HCT116 (cell line): ENCODE data around the gene ANTXR2. TPM values are rescaled to one million over a fixed set of nuclear protein-coding genes. Genes with fewer than 3 reads are reported as not detected.
"Not testable (repeated sequence)": the region's sequence is repeated elsewhere in the genome, so short reads cannot be mapped to it uniquely, and the experiment has no call there.

Experiments
- ATAC-seq: fragments of 200-7000 bp; cut with Tn5 transposase; 2 replicates; pipeline ENCODE4 v1.9.1; 2020; ENCODE audit warnings: mild to moderate bottlenecking, moderate library complexity
- Bru-seq: library from RNA; stranded (reverse); fragments of 400-500 nt; gene quantifications from one replicate; lab custom pipeline; 2021; lab: Mats Ljungman, UMichigan
- BruChase-seq, 2 experiments: library from RNA; stranded (reverse); fragments of 400-500 nt; gene quantifications; one replicate each; lab custom pipeline; 2021; lab: Mats Ljungman, UMichigan
- BruUV-seq: library from RNA; stranded (reverse); fragments of 400-500 nt; replicated peaks from 2 replicates; lab custom pipeline; 2021; lab: Mats Ljungman, UMichigan
- CTCF ChIA-PET: fragments of 300-600 bp; sonication (Branson Sonifier 250); formaldehyde crosslinking; loops from one replicate; lab custom pipeline; 2021; ENCODE audit warnings: antibody characterized with exemption; lab: Charles Lee
- POLR2A ChIA-PET: fragments of 300-600, 350-600 bp; sonication (Branson Sonifier 250); formaldehyde crosslinking; loops from one replicate; lab custom pipeline; 2021; ENCODE audit warnings: antibody characterized with exemption; lab: Charles Lee
- RAD21 ChIA-PET, 2 experiments: fragments of 300-600 bp; sonication (Branson Sonifier 250); formaldehyde crosslinking; loops; one replicate each; lab custom pipeline; 2023; ENCODE audit warnings: low total read pairs in 2 of 2; ENCODE audit not compliant: uncharacterized antibody in 2 of 2, unreplicated experiment in 2 of 2, low non-redundant PET in 1 of 2; lab: Charles Lee
- DNase-seq: peaks from one replicate; pipeline ENCODE4 v3.0.0-alpha.2; 2010; ENCODE audit warnings: low read depth, low spot score
- H2AFZ ChIP-seq: fragments of 200-600 bp; shearing (Covaris generic), sonication (generic); 2 replicates; pipeline ENCODE4 v1.6.1; 2017; ENCODE audit warnings: low read depth, mixed run types, mixed read lengths, antibody characterized with exemption, low read length; ENCODE audit not compliant: poor library complexity, severe bottlenecking
- H3K27ac ChIP-seq: 2 replicates; pipeline ENCODE4 v1.5.1; 2012; ENCODE audit warnings: low read depth, low read length
- H3K27me3 ChIP-seq: fragments of 200-600 bp; sonication (generic); 2 replicates; pipeline ENCODE4 v1.6.1; 2016; ENCODE audit warnings: mixed run types, low read length, mixed read lengths; ENCODE audit not compliant: insufficient read depth
- H3K36me3 ChIP-seq, 2 experiments: fragments of 200-500 bp in 1 of 2; fragments of 200-600 bp in 1 of 2; sonication (Bioruptor generic) in 1 of 2; sonication (generic) in 1 of 2; 2 replicates each; pipeline versions ENCODE4 v1.5.1 to v1.6.1; 2014 to 2016; ENCODE audit warnings: low read length in 2 of 2, inconsistent platforms in 1 of 2, mixed read lengths in 1 of 2, mixed run types in 1 of 2; ENCODE audit not compliant: insufficient read depth in 2 of 2, control insufficient read depth in 1 of 2
- H3K4me1 ChIP-seq, 2 experiments: fragments of 200-600 bp in 1 of 2; sonication (generic) in 1 of 2; 2 replicates each; pipeline versions ENCODE4 v1.5.1 to v1.6.1; 2012 to 2017; ENCODE audit warnings: low read length in 2 of 2, inconsistent platforms in 1 of 2, mild to moderate bottlenecking in 1 of 2, mixed read lengths in 1 of 2, mixed run types in 1 of 2, moderate library complexity in 1 of 2; ENCODE audit not compliant: insufficient read depth in 2 of 2, control insufficient read depth in 1 of 2
- H3K4me2 ChIP-seq: fragments of 200-600 bp; sonication (generic); 2 replicates; pipeline ENCODE4 v1.6.1; 2017; ENCODE audit warnings: mixed run types, low read length, mixed read lengths
- H3K4me3 ChIP-seq, 2 experiments: fragments of 200-600 bp in 1 of 2; sonication (generic) in 1 of 2; replicated peaks in 1 of 2; 2 replicates each; pipeline ENCODE4 v1.5.1; 2011 to 2016; ENCODE audit warnings: low read length in 2 of 2, control low read depth in 1 of 2, low read depth in 1 of 2, mild to moderate bottlenecking in 1 of 2, mixed read lengths in 1 of 2, mixed run types in 1 of 2
- H3K79me2 ChIP-seq: fragments of 200-600 bp; sonication (generic); 2 replicates; pipeline ENCODE4 v1.6.1; 2017; ENCODE audit warnings: mild to moderate bottlenecking, mixed run types, low read length, moderate library complexity, mixed read lengths; ENCODE audit not compliant: insufficient read depth
- H3K9ac ChIP-seq: fragments of 200-600 bp; sonication (generic); 2 replicates; pipeline ENCODE4 v1.6.1; 2016; ENCODE audit warnings: low read length, mixed read lengths
- H3K9me2 ChIP-seq: fragments of 200-600 bp; sonication (generic), shearing (Covaris generic); 2 replicates; pipeline ENCODE4 v1.6.1; 2017; ENCODE audit warnings: mixed run types, mild to moderate bottlenecking, moderate library complexity; ENCODE audit not compliant: insufficient read depth
- H3K9me3 ChIP-seq, 2 experiments: fragments of 200-500 bp in 1 of 2; fragments of 200-600 bp in 1 of 2; sonication (Bioruptor generic) in 1 of 2; sonication (generic) in 1 of 2; 2 replicates each; pipeline ENCODE4 v1.6.1; 2014 to 2017; ENCODE audit warnings: low read length in 2 of 2, mixed read lengths in 2 of 2, inconsistent platforms in 1 of 2, low read depth in 1 of 2, mild to moderate bottlenecking in 1 of 2, mixed run types in 1 of 2, moderate library complexity in 1 of 2; ENCODE audit not compliant: control insufficient read depth in 1 of 2, insufficient read depth in 1 of 2
- H4K20me1 ChIP-seq: fragments of 200-600 bp; sonication (generic), shearing (Covaris generic); 2 replicates; pipeline ENCODE4 v1.6.1; 2017; ENCODE audit warnings: mixed run types, mild to moderate bottlenecking, moderate library complexity; ENCODE audit not compliant: insufficient read depth
- ATF3 ChIP-seq: IDR thresholded peaks from 2 replicates; pipeline ENCODE4 v1.6.1; 2012
- CBX3 ChIP-seq: IDR thresholded peaks from 2 replicates; pipeline ENCODE4 v1.6.1; 2012; ENCODE audit warnings: low read depth
- EGR1 ChIP-seq: IDR thresholded peaks from 2 replicates; pipeline ENCODE4 v1.6.1; 2012; ENCODE audit warnings: low read depth
- ELF1 ChIP-seq: IDR thresholded peaks from 2 replicates; pipeline ENCODE4 v1.6.1; 2012; ENCODE audit warnings: low read depth, borderline replicate concordance
- EZH2 ChIP-seq: fragments of 200-600 bp; sonication (generic); IDR thresholded peaks from 2 replicates; pipeline ENCODE4 v1.6.1; 2017; ENCODE audit warnings: antibody characterized with exemption, mixed run types
- FOSL1 ChIP-seq: IDR thresholded peaks from 2 replicates; pipeline ENCODE4 v1.6.1; 2012; ENCODE audit warnings: low read depth
- JUND ChIP-seq: IDR thresholded peaks from 2 replicates; pipeline ENCODE4 v1.6.1; 2012
- MAX ChIP-seq: IDR thresholded peaks from 2 replicates; pipeline ENCODE4 v1.6.1; 2012
- POLR2A ChIP-seq: IDR thresholded peaks from 2 replicates; pipeline ENCODE4 v1.7.0; 2011; ENCODE audit warnings: borderline replicate concordance; ENCODE audit not compliant: insufficient read depth, insufficient read length; ENCODE audit errors: extremely low read depth
- POLR2AphosphoS5 ChIP-seq: IDR thresholded peaks from 2 replicates; pipeline ENCODE4 v1.6.1; 2011; ENCODE audit warnings: mild to moderate bottlenecking, low read depth, low read length, moderate library complexity
- RAD21 ChIP-seq: IDR thresholded peaks from 2 replicates; pipeline ENCODE4 v1.6.1; 2012; ENCODE audit warnings: low read depth, mild to moderate bottlenecking
- REST ChIP-seq: IDR thresholded peaks from 2 replicates; pipeline ENCODE4 v1.6.1; 2012; ENCODE audit warnings: low read depth
- SIN3A ChIP-seq: IDR thresholded peaks from 2 replicates; pipeline ENCODE4 v1.6.1; 2012; ENCODE audit warnings: low read depth
- SP1 ChIP-seq: IDR thresholded peaks from 2 replicates; pipeline ENCODE4 v1.6.1; 2012; ENCODE audit warnings: low read depth
- SRF ChIP-seq: IDR thresholded peaks from 2 replicates; pipeline ENCODE4 v1.6.1; 2012; ENCODE audit warnings: low read depth
- ZFX ChIP-seq: fragments of 450-650 bp; IDR thresholded peaks from 2 replicates; pipeline ENCODE4 v1.6.1; 2017
- ZNF274 ChIP-seq: fragments of 200-500 bp; sonication (Bioruptor generic); IDR thresholded peaks from 2 replicates; pipeline ENCODE4 v1.6.1; 2014; ENCODE audit warnings: mild to moderate bottlenecking, low read depth, low read length, inconsistent platforms
- intact Hi-C: fragments of 100-400 bp; cut with micrococcal nuclease; formaldehyde crosslinking; loops from 2 replicates; pipeline ENCODE4 v1.10.0; 2022
- long read RNA-seq: library from polyadenylated mRNA; unstranded; transcript quantifications from one replicate; pipeline ENCODE4 v2.0.0, GENCODE V29; 2021; ENCODE audit not compliant: unreplicated experiment
- polyA plus RNA-seq: library from polyadenylated mRNA; unstranded; fragments of >200 nt; gene quantifications from 2 replicates; pipeline ENCODE4 v1.2.1, GENCODE V29; 2012; ENCODE audit warnings: missing spikeins
- total RNA-seq: library from RNA; stranded (reverse); gene quantifications from one replicate; pipeline ENCODE4 v1.2.1, GENCODE V29; 2021; ENCODE audit not compliant: unreplicated experiment

ANTXR2 gene
- total RNA-seq (6.3 TPM), Bru-seq, nascent RNA (percentile 66 among the genes with signal in this experiment), BruChase-seq, experiment 1, labeled RNA remaining after a 6-hour chase (percentile 44 among the genes with signal in this experiment), BruChase-seq, experiment 2, labeled RNA remaining after a 2-hour chase (percentile 46 among the genes with signal in this experiment)
- 4.4 and 7.9 TPM in 2 replicates for polyA plus RNA-seq
- long read RNA-seq, full-length matches to known transcripts: 17 of 22 reads
- long read RNA-seq, partial matches to known transcripts: 1 of 22 reads
- long read RNA-seq, other reads (novel, unspliced or antisense): 4 of 22 reads

GRCh38 chr4:80072744-80073472 is at the start of gene ANTXR2:
Gene ANTXR2 (minus strand): TSS chr4:80073229. CDS start chr4:80072560, 669 bp downstream.
- intact Hi-C loops: no loop called here
- DNase-seq: peak; percentile 49
- peak within 1 kb of the TSS; percentile 71 to 77 for H3K4me3 ChIP-seq
- H4K20me1 ChIP-seq: no peaks in the 10 kb centered on the region
- peak within 1 kb of the TSS; percentile 47 for H3K27ac ChIP-seq
- peak; percentile 37; the same call in 1 of the 2 replicates for TF ChIP-seq POLR2AphosphoS5
- no peak for TF ChIP-seq EGR1
- no peak for TF ChIP-seq ELF1
- TF ChIP-seq EZH2: no peak
- TF ChIP-seq FOSL1: no peak
- TF ChIP-seq POLR2A: peak; percentile 41
- TF ChIP-seq ATF3: no peak
- TF ChIP-seq JUND: peak; percentile 21; the same call in 1 of the 2 replicates
- TF ChIP-seq SIN3A: no peak; the same call in 1 of the 2 replicates
- TF ChIP-seq MAX: peak; percentile 79
- TF ChIP-seq SRF: peak; percentile 59; the same call in 1 of the 2 replicates
- peak; percentile 23; the same call in 1 of the 2 replicates for TF ChIP-seq SP1
- peak; percentile 68 for TF ChIP-seq ZFX
- no peak for TF ChIP-seq RAD21
- TF ChIP-seq REST: no peak
- TF ChIP-seq CBX3: 0 out of 2 replicates have a peak, but pooled peaks have one; percentile 42
- TF ChIP-seq ZNF274: no peak
- TF ChIP-seq, all 23 proteins: peak for 8
- ChIA-PET RAD21 (no interaction called here), CTCF (no interaction called here), POLR2A (interaction anchor here (0.9 kb wide), 1 partner anchor 9 kb away, joined by 3 read pairs; no protein-coding TSS in a partner anchor)
- Histone ChIP-seq H3K36me3 (no peaks in the 10 kb centered on the region), H2AFZ (peak within 1 kb of the TSS; percentile 84), H3K79me2 (no peaks in the 10 kb centered on the region), H3K9me3 (no peaks in the 10 kb centered on the region), H3K9ac (peak within 1 kb of the TSS; percentile 65), H3K9me2 (no peaks in the 10 kb centered on the region), H3K4me1 (peaks cover 5 to 43% of the 10 kb centered on the region in 2 experiments), H3K4me2 (peak within 1 kb of the TSS; percentile 86), H3K27me3 (no peaks in the 10 kb centered on the region)
- BruUV-seq: no TSS peak
- peak; percentile 96 for ATAC-seq

- H3K36me3 ChIP-seq, intact Hi-C loops, CTCF ChIA-PET: not testable (repeated sequence)
Observed at GRCh38 chr4:80121815-80122214, 48.8 kb upstream of the ANTXR2 start.

More at GRCh38 chr4:80121815-80122214, 48.8 kb upstream of the ANTXR2 start:
- H4K20me1 ChIP-seq, DNase-seq, BruUV-seq, H3K9ac ChIP-seq, POLR2A ChIA-PET, H3K27ac ChIP-seq, RAD21 ChIA-PET, ATAC-seq, H3K9me3 ChIP-seq, H3K4me3 ChIP-seq, H3K9me2 ChIP-seq, H3K4me2 ChIP-seq, H3K79me2 ChIP-seq, H2AFZ ChIP-seq, H3K27me3 ChIP-seq: not testable (repeated sequence)
- peaks cover 15 to 22% of the 10 kb centered on the region in 2 experiments for H3K4me1 ChIP-seq
